ENCODE results near the gene IP6K1.

Gene IP6K1

DNA sequence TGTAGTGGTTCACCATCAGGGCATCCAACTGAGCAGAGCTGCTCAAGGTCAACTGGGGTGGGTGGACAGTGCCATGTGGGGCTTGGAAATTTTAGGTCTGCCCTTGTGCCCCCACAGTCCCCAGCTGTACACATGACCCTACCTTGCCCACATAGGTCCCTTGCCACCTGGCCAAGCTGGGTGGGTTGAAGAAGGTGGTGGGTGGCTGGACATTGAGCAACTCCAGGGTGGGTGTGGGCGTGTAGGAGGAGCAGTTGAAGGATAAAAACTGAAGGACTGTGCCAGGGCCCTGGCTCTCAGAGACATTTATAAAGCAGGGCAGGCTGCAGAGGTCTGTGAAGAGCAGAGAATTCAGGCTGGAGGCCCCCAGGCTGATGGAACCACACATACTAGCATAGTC, 12.8 kb upstream of the IP6K1 start:
- H3K4me2 ChIP-seq (ENCODE audit: low read length), result no peak overlapping the region
- H3K4ac ChIP-seq (ENCODE audit: low read depth, low read length), result no peak overlapping the region
- H3K79me1 ChIP-seq (ENCODE audit: low read length), result no peaks in the 10 kb centered on the region
- no peak overlapping the region for H2BK15ac ChIP-seq (replicated peaks; ENCODE audit: low read depth)
- no peak overlapping the region for H3K56ac ChIP-seq (ENCODE audit: low read length)
- H2AK5ac ChIP-seq (ENCODE audit: low read length), result no peak overlapping the region
- H2BK120ac ChIP-seq (ENCODE audit: low read depth, low read length), result no peak overlapping the region
- no peaks in the 10 kb centered on the region for H3K79me2 ChIP-seq (ENCODE audit: control insufficient read depth, insufficient read depth, low read length)
- H3K4me1 ChIP-seq (ENCODE audit: control insufficient read depth, low read depth, low read length), result no peaks in the 10 kb centered on the region
- no peak overlapping the region for H3K9ac ChIP-seq (ENCODE audit: low read length)
- WGBS (ENCODE audit: extremely low coverage, insufficient coverage, low lambda C conversion rate), result no CpG with 5 or more reads among the region's 1 CpG
- no peak for DNase-seq
- no peak overlapping the region for H3K4me3 ChIP-seq (ENCODE audit: low read length)
- no peaks in the 10 kb centered on the region for H3K27me3 ChIP-seq (ENCODE audit: insufficient read depth, low read length, poor library complexity)
- no peak overlapping the region for H4K8ac ChIP-seq (ENCODE audit: low read depth, low read length)
- no peak overlapping the region for H2BK5ac ChIP-seq (ENCODE audit: low read length)
- H3K23ac ChIP-seq (ENCODE audit: low read length), result no peak overlapping the region
- H3K18ac ChIP-seq (ENCODE audit: low read length), result no peak overlapping the region
- no peak overlapping the region for H3K27ac ChIP-seq (ENCODE audit: low read depth, low read length)
- no peak overlapping the region for H4K5ac ChIP-seq (ENCODE audit: low read length)
- H3K36me3 ChIP-seq (ENCODE audit: control insufficient read depth, insufficient read depth, low read length), result no peaks in the 10 kb centered on the region

DNA sequence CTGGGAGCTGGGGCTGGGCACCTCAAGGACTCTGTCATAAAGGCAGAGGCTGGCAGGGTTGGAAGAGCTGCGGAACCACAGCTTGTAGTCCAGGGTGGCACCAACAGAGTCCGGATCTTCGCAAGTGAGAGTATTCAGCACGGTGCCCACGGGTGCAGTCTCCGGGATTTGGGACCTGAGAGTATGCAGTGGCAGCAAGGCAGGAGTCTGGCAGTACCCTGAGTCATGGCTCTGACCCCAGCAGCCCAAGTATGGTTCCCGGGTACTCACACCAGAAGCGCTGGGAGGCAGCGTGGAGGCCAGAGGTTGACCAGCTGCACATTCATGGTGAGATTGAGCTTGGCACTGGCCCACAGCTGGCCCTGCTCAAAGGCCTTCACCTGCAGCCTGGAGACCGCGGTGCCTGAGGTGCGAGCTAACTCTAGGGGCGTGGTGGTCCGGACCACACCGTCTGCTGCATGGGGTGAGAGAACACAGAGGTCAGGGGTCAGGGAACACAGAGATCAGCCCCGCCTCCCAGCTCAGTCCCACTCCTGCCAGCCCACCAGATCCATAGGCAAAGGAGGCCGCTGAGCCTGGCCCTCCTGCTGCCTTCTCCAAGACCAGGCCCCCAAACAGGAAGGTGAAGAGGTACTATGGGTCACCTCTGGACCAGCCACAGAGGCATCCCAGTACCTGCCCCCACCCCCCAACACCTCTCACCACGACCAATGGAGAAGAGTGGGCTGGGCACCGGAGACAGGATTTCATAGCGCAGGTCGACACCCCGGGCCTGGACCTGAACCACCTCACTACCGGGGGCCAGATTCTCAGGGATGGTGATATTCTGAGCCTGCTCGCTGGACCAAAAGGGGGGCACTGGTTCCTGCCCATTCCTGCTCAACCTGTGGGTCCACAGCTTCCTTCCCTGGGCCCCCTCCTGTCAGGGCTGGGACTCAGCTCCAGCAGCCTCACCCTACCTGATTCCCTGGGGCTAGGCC, 8.9 kb upstream of the IP6K1 start:
- H3K4ac ChIP-seq (ENCODE audit: low read depth, low read length), result no peak overlapping the region
- no CpG with 5 or more reads among the region's 24 CpGs for WGBS (ENCODE audit: extremely low coverage, insufficient coverage, low lambda C conversion rate)

GRCh38 chr3:49794431-49794830, 8.1 kb upstream of the IP6K1 start:
- DNase-seq, result no peak
- no peak overlapping the region for H2BK5ac ChIP-seq (ENCODE audit: low read length)
- H3K79me2 ChIP-seq (ENCODE audit: control insufficient read depth, insufficient read depth, low read length), result no peaks in the 10 kb centered on the region
- H3K9ac ChIP-seq (ENCODE audit: low read length), result no peak overlapping the region
- no peaks in the 10 kb centered on the region for H3K79me1 ChIP-seq (ENCODE audit: low read length)
- H4K5ac ChIP-seq (ENCODE audit: low read length), result no peak overlapping the region
- no peak overlapping the region for H2BK120ac ChIP-seq (ENCODE audit: low read depth, low read length)
- no CpG with 5 or more reads among the region's 4 CpGs for WGBS (ENCODE audit: extremely low coverage, insufficient coverage, low lambda C conversion rate)
- H3K4me3 ChIP-seq (ENCODE audit: low read length), result no peak overlapping the region
- no peak overlapping the region for H2BK15ac ChIP-seq (replicated peaks; ENCODE audit: low read depth)
- H3K36me3 ChIP-seq (ENCODE audit: control insufficient read depth, insufficient read depth, low read length), result no peaks in the 10 kb centered on the region
- H3K18ac ChIP-seq (ENCODE audit: low read length), result no peak overlapping the region
- no peak overlapping the region for H3K27ac ChIP-seq (ENCODE audit: low read depth, low read length)
- no peaks in the 10 kb centered on the region for H3K27me3 ChIP-seq (ENCODE audit: insufficient read depth, low read length, poor library complexity)
- H2AK5ac ChIP-seq (ENCODE audit: low read length), result no peak overlapping the region
- no peak overlapping the region for H3K4ac ChIP-seq (ENCODE audit: low read depth, low read length)
- no peak overlapping the region for H3K23ac ChIP-seq (ENCODE audit: low read length)
- H3K4me2 ChIP-seq (ENCODE audit: low read length), result no peak overlapping the region
- no peaks in the 10 kb centered on the region for H3K4me1 ChIP-seq (ENCODE audit: control insufficient read depth, low read depth, low read length)
- no peak overlapping the region for H4K8ac ChIP-seq (ENCODE audit: low read depth, low read length)
- no peak overlapping the region for H3K56ac ChIP-seq (ENCODE audit: low read length)

More for the DNA sequence above, 8.9 kb upstream of the IP6K1 start:
- no peak overlapping the region for H3K4me3 ChIP-seq (ENCODE audit: low read length)
- H2BK5ac ChIP-seq (ENCODE audit: low read length), result no peak overlapping the region
- no peak overlapping the region for H3K23ac ChIP-seq (ENCODE audit: low read length)
- no peak overlapping the region for H3K56ac ChIP-seq (ENCODE audit: low read length)
- H3K4me2 ChIP-seq (ENCODE audit: low read length), result no peak overlapping the region
- no peak overlapping the region for H3K27ac ChIP-seq (ENCODE audit: low read depth, low read length)
- no peaks in the 10 kb centered on the region for H3K79me2 ChIP-seq (ENCODE audit: control insufficient read depth, insufficient read depth, low read length)
- no peak overlapping the region for H4K5ac ChIP-seq (ENCODE audit: low read length)
- no peak overlapping the region for H2BK15ac ChIP-seq (replicated peaks; ENCODE audit: low read depth)
- DNase-seq, result no peak
- H3K36me3 ChIP-seq (ENCODE audit: control insufficient read depth, insufficient read depth, low read length), result no peaks in the 10 kb centered on the region
- H2AK5ac ChIP-seq (ENCODE audit: low read length), result no peak overlapping the region
- no peaks in the 10 kb centered on the region for H3K27me3 ChIP-seq (ENCODE audit: insufficient read depth, low read length, poor library complexity)
- no peak overlapping the region for H4K8ac ChIP-seq (ENCODE audit: low read depth, low read length)
- H2BK120ac ChIP-seq (ENCODE audit: low read depth, low read length), result no peak overlapping the region
- no peaks in the 10 kb centered on the region for H3K79me1 ChIP-seq (ENCODE audit: low read length)
- no peak overlapping the region for H3K9ac ChIP-seq (ENCODE audit: low read length)
- no peak overlapping the region for H3K18ac ChIP-seq (ENCODE audit: low read length)
- no peaks in the 10 kb centered on the region for H3K4me1 ChIP-seq (ENCODE audit: control insufficient read depth, low read depth, low read length)

DNA sequence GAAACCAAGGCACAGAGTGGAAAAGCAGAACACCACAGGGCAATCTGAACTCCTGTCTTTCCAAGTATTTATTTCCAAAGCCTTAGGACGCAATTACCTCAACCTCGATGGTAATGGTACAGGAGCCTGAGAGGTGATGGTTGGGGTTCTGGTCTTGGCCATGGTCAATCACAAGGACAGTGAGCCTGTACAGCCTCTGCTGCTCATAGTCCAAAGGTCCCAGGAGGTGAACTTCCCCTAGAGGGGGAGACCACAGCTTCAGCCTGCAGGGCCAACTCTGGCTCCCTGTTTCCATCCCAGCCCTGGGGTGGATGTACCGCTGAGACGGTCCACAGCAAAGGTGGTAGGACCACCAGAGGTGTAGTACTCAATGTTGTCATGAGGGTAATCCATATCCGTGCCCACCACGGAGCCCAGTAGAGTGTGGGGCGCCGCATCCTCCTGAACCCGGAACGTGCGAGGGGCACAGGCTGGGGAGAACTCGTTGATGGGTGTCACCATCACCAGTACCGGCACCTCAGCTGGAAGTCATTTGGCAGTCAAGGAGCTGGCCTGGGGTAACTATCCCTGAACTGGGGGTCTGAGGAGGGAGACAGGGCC, 7.2 kb upstream of the IP6K1 start:
- H4K5ac ChIP-seq (ENCODE audit: low read length), result no peak overlapping the region
- H3K79me2 ChIP-seq (ENCODE audit: control insufficient read depth, insufficient read depth, low read length), result no peaks in the 10 kb centered on the region
- H3K4me3 ChIP-seq (ENCODE audit: low read length), result no peak overlapping the region
- no peak overlapping the region for H2BK5ac ChIP-seq (ENCODE audit: low read length)
- no peak overlapping the region for H3K23ac ChIP-seq (ENCODE audit: low read length)
- H3K4ac ChIP-seq (ENCODE audit: low read depth, low read length), result no peak overlapping the region
- H3K79me1 ChIP-seq (ENCODE audit: low read length), result no peaks in the 10 kb centered on the region
- no peaks in the 10 kb centered on the region for H3K36me3 ChIP-seq (ENCODE audit: control insufficient read depth, insufficient read depth, low read length)
- no peak for DNase-seq
- H3K18ac ChIP-seq (ENCODE audit: low read length), result no peak overlapping the region
- no peak overlapping the region for H4K8ac ChIP-seq (ENCODE audit: low read depth, low read length)
- H2BK15ac ChIP-seq (replicated peaks; ENCODE audit: low read depth), result no peak overlapping the region
- H2AK5ac ChIP-seq (ENCODE audit: low read length), result no peak overlapping the region
- no peak overlapping the region for H2BK120ac ChIP-seq (ENCODE audit: low read depth, low read length)
- H3K9ac ChIP-seq (ENCODE audit: low read length), result no peak overlapping the region
- H3K27ac ChIP-seq (ENCODE audit: low read depth, low read length), result no peak overlapping the region
- no CpG with 5 or more reads among the region's 13 CpGs for WGBS (ENCODE audit: extremely low coverage, insufficient coverage, low lambda C conversion rate)
- H3K56ac ChIP-seq (ENCODE audit: low read length), result no peak overlapping the region
- no peaks in the 10 kb centered on the region for H3K4me1 ChIP-seq (ENCODE audit: control insufficient read depth, low read depth, low read length)
- H3K4me2 ChIP-seq (ENCODE audit: low read length), result no peak overlapping the region
- H3K27me3 ChIP-seq (ENCODE audit: insufficient read depth, low read length, poor library complexity), result no peaks in the 10 kb centered on the region

GRCh38 chr3:49792371-49793150, 6.2 kb upstream of the IP6K1 start:
- H2BK15ac ChIP-seq (replicated peaks; ENCODE audit: low read depth), result no peak overlapping the region
- DNase-seq, result no peak
- H3K36me3 ChIP-seq (ENCODE audit: control insufficient read depth, insufficient read depth, low read length), result no peaks in the 10 kb centered on the region
- no peak overlapping the region for H3K9ac ChIP-seq (ENCODE audit: low read length)
- no peak overlapping the region for H3K18ac ChIP-seq (ENCODE audit: low read length)
- no peak overlapping the region for H2BK120ac ChIP-seq (ENCODE audit: low read depth, low read length)
- H3K79me1 ChIP-seq (ENCODE audit: low read length), result no peaks in the 10 kb centered on the region
- no CpG with 5 or more reads among the region's 10 CpGs for WGBS (ENCODE audit: extremely low coverage, insufficient coverage, low lambda C conversion rate)
- no peak overlapping the region for H2AK5ac ChIP-seq (ENCODE audit: low read length)
- H3K4me2 ChIP-seq (ENCODE audit: low read length), result no peak overlapping the region
- no peaks in the 10 kb centered on the region for H3K27me3 ChIP-seq (ENCODE audit: insufficient read depth, low read length, poor library complexity)
- H3K4me3 ChIP-seq (ENCODE audit: low read length), result no peak overlapping the region
- H2BK5ac ChIP-seq (ENCODE audit: low read length), result no peak overlapping the region
- no peak overlapping the region for H3K4ac ChIP-seq (ENCODE audit: low read depth, low read length)
- H3K56ac ChIP-seq (ENCODE audit: low read length), result no peak overlapping the region
- H3K23ac ChIP-seq (ENCODE audit: low read length), result no peak overlapping the region
- no peak overlapping the region for H3K27ac ChIP-seq (ENCODE audit: low read depth, low read length)
- no peak overlapping the region for H4K5ac ChIP-seq (ENCODE audit: low read length)
- H3K4me1 ChIP-seq (ENCODE audit: control insufficient read depth, low read depth, low read length), result no peaks in the 10 kb centered on the region
- no peak overlapping the region for H4K8ac ChIP-seq (ENCODE audit: low read depth, low read length)
- no peaks in the 10 kb centered on the region for H3K79me2 ChIP-seq (ENCODE audit: control insufficient read depth, insufficient read depth, low read length)
